Mesothelial cell of epicardium (in vitro differentiated cells): ENCODE data around the gene PNLDC1. TPM values are rescaled to one million over a fixed set of nuclear protein-coding genes. Genes with fewer than 3 reads are reported as not detected.

Source experiments
- DNase-seq, 2 experiments: peaks; one replicate each; pipeline ENCODE4 v3.0.0; 2021; ENCODE audit warnings: low spot score in 2 of 2; ENCODE audit not compliant: unreplicated experiment in 2 of 2
- H3K27ac Mint-ChIP-seq: 2 replicates; pipeline ENCODE4 v1.8.0; 2021; ENCODE audit warnings: mixed read lengths
- H3K27me3 Mint-ChIP-seq: 2 replicates; pipeline ENCODE4 v1.8.0; 2021; ENCODE audit warnings: low read depth, mixed read lengths
- H3K36me3 Mint-ChIP-seq: 2 replicates; pipeline ENCODE4 v1.8.0; 2021; ENCODE audit warnings: mixed read lengths
- H3K4me1 Mint-ChIP-seq: 2 replicates; pipeline ENCODE4 v1.8.0; 2021; ENCODE audit warnings: mixed read lengths
- H3K4me3 Mint-ChIP-seq: 2 replicates; pipeline ENCODE4 v1.8.0; 2021; ENCODE audit warnings: mild to moderate bottlenecking, moderate library complexity, mixed read lengths
- H3K9me3 Mint-ChIP-seq: 2 replicates; pipeline ENCODE4 v1.8.0; 2021; ENCODE audit warnings: mixed read lengths
- total RNA-seq: library from RNA; stranded (reverse); gene quantifications from 3 replicates; pipeline ENCODE4 v1.2.1, GENCODE V29; 2021
- TF ChIP-seq, protein P1 (sequence below): fragments of 200-600 bp; sonication (generic); IDR thresholded peaks from one replicate; pipeline ENCODE4 v1.5.0; 2021; ENCODE audit warnings: antibody characterized with exemption; ENCODE audit not compliant: unreplicated experiment

The PNLDC1 gene
- total RNA-seq, 1 donor from 2014 or later, result 0.16 TPM

- Mint-ChIP-seq H3K27ac (no peak overlapping the region), H3K36me3 (peaks cover 18% of the 10 kb centered on the region), H3K9me3 (no peaks in the 10 kb centered on the region), H3K4me1 (no peaks in the 10 kb centered on the region), H3K4me3 (no peak overlapping the region), H3K27me3 (no peaks in the 10 kb centered on the region)
- TF ChIP-seq, protein P1, sequence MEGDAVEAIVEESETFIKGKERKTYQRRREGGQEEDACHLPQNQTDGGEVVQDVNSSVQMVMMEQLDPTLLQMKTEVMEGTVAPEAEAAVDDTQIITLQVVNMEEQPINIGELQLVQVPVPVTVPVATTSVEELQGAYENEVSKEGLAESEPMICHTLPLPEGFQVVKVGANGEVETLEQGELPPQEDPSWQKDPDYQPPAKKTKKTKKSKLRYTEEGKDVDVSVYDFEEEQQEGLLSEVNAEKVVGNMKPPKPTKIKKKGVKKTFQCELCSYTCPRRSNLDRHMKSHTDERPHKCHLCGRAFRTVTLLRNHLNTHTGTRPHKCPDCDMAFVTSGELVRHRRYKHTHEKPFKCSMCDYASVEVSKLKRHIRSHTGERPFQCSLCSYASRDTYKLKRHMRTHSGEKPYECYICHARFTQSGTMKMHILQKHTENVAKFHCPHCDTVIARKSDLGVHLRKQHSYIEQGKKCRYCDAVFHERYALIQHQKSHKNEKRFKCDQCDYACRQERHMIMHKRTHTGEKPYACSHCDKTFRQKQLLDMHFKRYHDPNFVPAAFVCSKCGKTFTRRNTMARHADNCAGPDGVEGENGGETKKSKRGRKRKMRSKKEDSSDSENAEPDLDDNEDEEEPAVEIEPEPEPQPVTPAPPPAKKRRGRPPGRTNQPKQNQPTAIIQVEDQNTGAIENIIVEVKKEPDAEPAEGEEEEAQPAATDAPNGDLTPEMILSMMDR, result no peak
- no peak for DNase-seq
Measured at GRCh38 chr6:159801935-159802334, 1.9 kb downstream of the PNLDC1 start.

- Mint-ChIP-seq H3K4me3 (no peak overlapping the region), H3K4me1 (no peaks in the 10 kb centered on the region), H3K9me3 (no peaks in the 10 kb centered on the region), H3K27me3 (no peaks in the 10 kb centered on the region), H3K36me3 (peaks cover 3% of the 10 kb centered on the region), H3K27ac (no peak overlapping the region)
- no peak for DNase-seq
- TF ChIP-seq, protein P1, result no peak
Measured at GRCh38 chr6:159804504-159804903, 4.4 kb downstream of the PNLDC1 start.

GRCh38 chr6:159805440-159806020, 5.5 kb downstream of the PNLDC1 start:
- H3K4me1 Mint-ChIP-seq, result no peaks in the 10 kb centered on the region
- no peak overlapping the region for H3K4me3 Mint-ChIP-seq
- DNase-seq, result no peak
- no peak overlapping the region for H3K27ac Mint-ChIP-seq
- H3K27me3 Mint-ChIP-seq, result no peaks in the 10 kb centered on the region
- no peaks in the 10 kb centered on the region for H3K36me3 Mint-ChIP-seq
- TF ChIP-seq, protein P1, result no peak
- no peaks in the 10 kb centered on the region for H3K9me3 Mint-ChIP-seq

GRCh38 chr6:159806021-159806458, 6.0 kb downstream of the PNLDC1 start:
- H3K27me3 Mint-ChIP-seq, result no peaks in the 10 kb centered on the region
- no peaks in the 10 kb centered on the region for H3K9me3 Mint-ChIP-seq
- no peaks in the 10 kb centered on the region for H3K4me1 Mint-ChIP-seq
- no peak overlapping the region for H3K27ac Mint-ChIP-seq
- no peaks in the 10 kb centered on the region for H3K36me3 Mint-ChIP-seq
- TF ChIP-seq, protein P1, result no peak
- DNase-seq, result no peak
- no peak overlapping the region for H3K4me3 Mint-ChIP-seq

- Mint-ChIP-seq H3K9me3 (no peaks in the 10 kb centered on the region), H3K4me1 (no peaks in the 10 kb centered on the region), H3K27me3 (no peaks in the 10 kb centered on the region), H3K27ac (no peak overlapping the region), H3K36me3 (no peaks in the 10 kb centered on the region), H3K4me3 (no peak overlapping the region)
- TF ChIP-seq, protein P1, result no peak
- DNase-seq, result no peak
Measured at GRCh38 chr6:159807150-159807858, 7.2 kb downstream of the PNLDC1 start.
